NCI-H2171 (cell line): ENCODE results near the gene TACC2.

Source experiments
- DNase-seq: peaks from one replicate; lab custom pipeline; 2025; lab: John Stamatoyannopoulos, UW

The TACC2 gene

GRCh38 chr10:122144199-122144598 lies 155.2 kb downstream of the TACC2 start:
- DNase-seq, result no peak

- DNase-seq, result no peak
These were observed 156.2 kb downstream of the TACC2 start for GRCh38 chr10:122145113-122145512.

- peak; percentile 47 for DNase-seq
These were observed 158.7 kb downstream of the TACC2 start for GRCh38 chr10:122147663-122148062.

GRCh38 chr10:122148876-122149560 lies 160.1 kb downstream of the TACC2 start:
- no peak for DNase-seq

GRCh38 chr10:122149561-122150505 lies 160.9 kb downstream of the TACC2 start:
- DNase-seq, result peak; percentile 81

- no peak for DNase-seq
These were observed 162.2 kb downstream of the TACC2 start for GRCh38 chr10:122151121-122151694.

GRCh38 chr10:122152544-122152943 lies 163.6 kb downstream of the TACC2 start:
- DNase-seq, result peak; percentile 76

GRCh38 chr10:122154031-122154544 lies 165.1 kb downstream of the TACC2 start:
- DNase-seq, result no peak

- DNase-seq, result no peak
These were observed 165.8 kb downstream of the TACC2 start for GRCh38 chr10:122154545-122155366.

- no peak for DNase-seq
These were observed 168.5 kb downstream of the TACC2 start for GRCh38 chr10:122157451-122157850.

- no peak for DNase-seq
These were observed 169.4 kb downstream of the TACC2 start for GRCh38 chr10:122158362-122158761.

- DNase-seq, result peak; percentile 39
These were observed 170.4 kb downstream of the TACC2 start for GRCh38 chr10:122159141-122159970.

- no peak for DNase-seq
These were observed 172.8 kb downstream of the TACC2 start for GRCh38 chr10:122161795-122162194.

- no peak for DNase-seq
These were observed 173.8 kb downstream of the TACC2 start for GRCh38 chr10:122162671-122163173.

- DNase-seq, result no peak
These were observed 174.4 kb downstream of the TACC2 start for GRCh38 chr10:122163174-122164022.

GRCh38 chr10:122164023-122164601 lies 175.1 kb downstream of the TACC2 start:
- no peak for DNase-seq

- no peak for DNase-seq
These were observed 176.0 kb downstream of the TACC2 start for GRCh38 chr10:122164815-122165483.

GRCh38 chr10:122165484-122166276 lies 176.7 kb downstream of the TACC2 start:
- DNase-seq, result peak; percentile 37
